HEK293 (cell line): Measurements from ENCODE around the gene LRRC46.
A peak's percentile ranks its signal among the peaks of the same experiment; 100 is the strongest.

Experiments used
- BCL11B ChIP-seq: fragments of 450-650 bp; formaldehyde crosslinking; IDR thresholded peaks from 2 replicates; pipeline ENCODE4 v1.5.1; 2016; ENCODE audit warnings: low read depth, missing biosample characterization, missing genetic modification characterization
- GLIS1 ChIP-seq: fragments of 450-650 bp; formaldehyde crosslinking; IDR thresholded peaks from 2 replicates; pipeline ENCODE4 v1.5.1; 2016; ENCODE audit warnings: missing biosample characterization, missing genetic modification characterization
- GLIS2 ChIP-seq: fragments of 450-650 bp; formaldehyde crosslinking; IDR thresholded peaks from 2 replicates; pipeline ENCODE4 v1.5.1; 2016; ENCODE audit warnings: missing biosample characterization, missing genetic modification characterization
- MEIS1 ChIP-seq: sonication (generic); formaldehyde crosslinking; IDR thresholded peaks from 2 replicates; pipeline ENCODE4 v1.8.1; 2022; ENCODE audit warnings: missing genetic modification reagents, mild to moderate bottlenecking, borderline replicate concordance
- MYNN ChIP-seq: fragments of 450-650 bp; formaldehyde crosslinking; IDR thresholded peaks from 2 replicates; pipeline ENCODE4 v1.5.1; 2016; ENCODE audit warnings: missing biosample characterization, missing genetic modification characterization, borderline replicate concordance
- OSR2 ChIP-seq: fragments of 450-650 bp; formaldehyde crosslinking; IDR thresholded peaks from 2 replicates; pipeline ENCODE4 v1.5.1; 2016; ENCODE audit warnings: missing biosample characterization, missing genetic modification characterization
- PBX3 ChIP-seq: sonication (generic); formaldehyde crosslinking; IDR thresholded peaks from 2 replicates; pipeline ENCODE4 v1.8.1; 2022; ENCODE audit warnings: mild to moderate bottlenecking, moderate library complexity, missing genetic modification reagents
- PRDM4 ChIP-seq: fragments of 450-650 bp; formaldehyde crosslinking; IDR thresholded peaks from 2 replicates; pipeline ENCODE4 v1.5.1; 2017; ENCODE audit warnings: missing biosample characterization, missing genetic modification characterization
- RBAK ChIP-seq: fragments of 450-650 bp; formaldehyde crosslinking; IDR thresholded peaks from 2 replicates; pipeline ENCODE4 v1.5.1; 2016; ENCODE audit warnings: missing biosample characterization, missing genetic modification characterization
- REPIN1 ChIP-seq: fragments of 450-650 bp; formaldehyde crosslinking; IDR thresholded peaks from 2 replicates; pipeline ENCODE4 v1.5.1; 2017; ENCODE audit warnings: missing biosample characterization, missing genetic modification characterization, low read depth
- SP2 ChIP-seq: fragments of 450-650 bp; formaldehyde crosslinking; IDR thresholded peaks from 2 replicates; pipeline ENCODE4 v1.5.1; 2016; ENCODE audit warnings: missing biosample characterization, missing genetic modification characterization
- TCF7L2 ChIP-seq: IDR thresholded peaks from 2 replicates; pipeline ENCODE4 v1.6.1; 2011; ENCODE audit warnings: low read depth, mild to moderate bottlenecking, inconsistent platforms, low read length, moderate library complexity, borderline replicate concordance
- ZBTB17 ChIP-seq: fragments of 450-650 bp; formaldehyde crosslinking; IDR thresholded peaks from 2 replicates; pipeline ENCODE4 v1.5.1; 2016; ENCODE audit warnings: missing biosample characterization, missing genetic modification characterization
- ZEB2 ChIP-seq: fragments of 450-650 bp; formaldehyde crosslinking; IDR thresholded peaks from 2 replicates; pipeline ENCODE4 v1.5.1; 2016; ENCODE audit warnings: missing biosample characterization, missing genetic modification characterization
- ZFP41 ChIP-seq: fragments of 450-650 bp; formaldehyde crosslinking; IDR thresholded peaks from 2 replicates; pipeline ENCODE4 v1.5.1; 2016; ENCODE audit warnings: missing biosample characterization, missing genetic modification characterization, borderline replicate concordance
- ZNF16 ChIP-seq: fragments of 450-650 bp; formaldehyde crosslinking; IDR thresholded peaks from 2 replicates; pipeline ENCODE4 v1.5.1; 2016; ENCODE audit warnings: low read depth, missing biosample characterization, missing genetic modification characterization
- ZNF175 ChIP-seq: fragments of 450-650 bp; formaldehyde crosslinking; IDR thresholded peaks from 2 replicates; pipeline ENCODE4 v1.5.1; 2016; ENCODE audit warnings: missing biosample characterization, missing genetic modification characterization
- ZNF202 ChIP-seq: fragments of 450-650 bp; formaldehyde crosslinking; IDR thresholded peaks from 2 replicates; pipeline ENCODE4 v1.5.1; 2016; ENCODE audit warnings: missing biosample characterization, missing genetic modification characterization, borderline replicate concordance
- ZNF211 ChIP-seq: fragments of 450-650 bp; formaldehyde crosslinking; IDR thresholded peaks from 2 replicates; pipeline ENCODE4 v1.5.1; 2016; ENCODE audit warnings: low read depth, missing biosample characterization, missing genetic modification characterization
- ZNF274 ChIP-seq, 2 experiments: fragments of 200-500 bp in 1 of 2; fragments of 450-650 bp in 1 of 2; sonication (Bioruptor generic) in 1 of 2; formaldehyde crosslinking in 1 of 2; IDR thresholded peaks; 2 replicates each; pipeline versions ENCODE4 v1.5.1 to v1.6.1; 2014 to 2016; ENCODE audit warnings: borderline replicate concordance in 1 of 2, inconsistent platforms in 1 of 2, low read length in 1 of 2, missing biosample characterization in 1 of 2, missing genetic modification characterization in 1 of 2
- ZNF302 ChIP-seq: fragments of 450-650 bp; formaldehyde crosslinking; IDR thresholded peaks from 2 replicates; pipeline ENCODE4 v1.5.1; 2016; ENCODE audit warnings: missing biosample characterization, missing genetic modification characterization, low read depth
- ZNF335 ChIP-seq: fragments of 450-650 bp; formaldehyde crosslinking; conservative IDR thresholded peaks from 2 replicates; pipeline ENCODE4 v1.5.1; 2016; ENCODE audit warnings: missing biosample characterization, missing genetic modification characterization
- ZNF354C ChIP-seq: fragments of 450-650 bp; formaldehyde crosslinking; IDR thresholded peaks from 2 replicates; pipeline ENCODE4 v1.5.1; 2016; ENCODE audit warnings: missing biosample characterization, missing genetic modification characterization, low read depth, borderline replicate concordance
- ZNF366 ChIP-seq: fragments of 450-650 bp; formaldehyde crosslinking; conservative IDR thresholded peaks from 2 replicates; pipeline ENCODE4 v1.5.1; 2016; ENCODE audit warnings: missing biosample characterization, missing genetic modification characterization
- ZNF416 ChIP-seq: fragments of 450-650 bp; formaldehyde crosslinking; IDR thresholded peaks from 2 replicates; pipeline ENCODE4 v1.5.1; 2016; ENCODE audit warnings: missing biosample characterization, missing genetic modification characterization
- ZNF426 ChIP-seq: fragments of 450-650 bp; formaldehyde crosslinking; IDR thresholded peaks from 2 replicates; pipeline ENCODE4 v1.5.1; 2017; ENCODE audit warnings: missing biosample characterization, missing genetic modification characterization, mild to moderate bottlenecking, inconsistent platforms, moderate library complexity
- ZNF433 ChIP-seq: fragments of 450-650 bp; formaldehyde crosslinking; IDR thresholded peaks from 2 replicates; pipeline ENCODE4 v1.5.1; 2016; ENCODE audit warnings: missing biosample characterization, missing genetic modification characterization, low read depth
- ZNF48 ChIP-seq: fragments of 450-650 bp; formaldehyde crosslinking; IDR thresholded peaks from 2 replicates; pipeline ENCODE4 v1.5.1; 2016; ENCODE audit warnings: missing biosample characterization, missing genetic modification characterization
- ZNF548 ChIP-seq: fragments of 450-650 bp; formaldehyde crosslinking; IDR thresholded peaks from 2 replicates; pipeline ENCODE4 v1.5.1; 2016; ENCODE audit warnings: missing biosample characterization, missing genetic modification characterization
- ZNF549 ChIP-seq: fragments of 450-650 bp; IDR thresholded peaks from 2 replicates; pipeline ENCODE4 v1.5.1; 2018; ENCODE audit warnings: missing biosample characterization, missing genetic modification characterization, mild to moderate bottlenecking, inconsistent platforms, moderate library complexity
- ZNF561 ChIP-seq: fragments of 450-650 bp; IDR thresholded peaks from 2 replicates; pipeline ENCODE4 v1.5.1; 2018; ENCODE audit warnings: missing biosample characterization, missing genetic modification characterization, borderline replicate concordance
- ZNF585B ChIP-seq: fragments of 450-650 bp; formaldehyde crosslinking; IDR thresholded peaks from 2 replicates; pipeline ENCODE4 v1.5.1; 2016; ENCODE audit warnings: missing biosample characterization, missing genetic modification characterization
- ZNF639 ChIP-seq: fragments of 450-650 bp; formaldehyde crosslinking; IDR thresholded peaks from 2 replicates; pipeline ENCODE4 v1.5.1; 2016; ENCODE audit warnings: missing biosample characterization, missing genetic modification characterization
- ZNF645 ChIP-seq: fragments of 450-650 bp; formaldehyde crosslinking; IDR thresholded peaks from 2 replicates; pipeline ENCODE4; 2016; ENCODE audit warnings: missing biosample characterization, missing genetic modification characterization
- ZNF830 ChIP-seq: fragments of 450-650 bp; IDR thresholded peaks from 2 replicates; pipeline ENCODE4 v1.5.0; 2018; ENCODE audit warnings: missing biosample characterization, missing genetic modification characterization, low read depth, mild to moderate bottlenecking, moderate library complexity

LRRC46 gene

GRCh38 chr17:47850692-47851573 lies 19.5 kb downstream of the LRRC46 start, which contains the start of gene SP6 (continued):
- TF ChIP-seq ZNF16 (tag by site-specific recombination) (no peak), ZNF548 (no peak), ZFP41 (tag by site-specific recombination) (no peak), ZNF366 (tag by site-specific recombination) (peak; percentile 54), MYNN (tag by site-specific recombination) (no peak), ZNF416 (tag by site-specific recombination) (no peak), ZNF433 (tag by site-specific recombination) (no peak), ZNF335 (tag by site-specific recombination) (no peak; the same call in 1 of the 2 replicates), MEIS1 (CRISPR knock-in tag) (no peak), RBAK (no peak), SP2 (tag by site-specific recombination) (peak; percentile 64), ZNF274 (IDR thresholded peaks at IDR 0.05; ENCODE audit: low read length) (no peak), ZNF274 (tag by site-specific recombination; IDR thresholded peaks at IDR 0.05; ENCODE audit: borderline replicate concordance) (no peak), TCF7L2 (no peak), ZNF354C (tag by site-specific recombination) (no peak), ZNF645 (tag by site-specific recombination) (no peak), ZNF426 (no peak), OSR2 (tag by site-specific recombination) (peak; percentile 31; the same call in 1 of the 2 replicates), ZNF585B (tag by site-specific recombination) (no peak), ZEB2 (tag by site-specific recombination) (peak; percentile 63; the same call in 1 of the 2 replicates), BCL11B (no peak), ZNF549 (tag by site-specific recombination) (no peak), REPIN1 (tag by site-specific recombination) (no peak), ZNF302 (tag by site-specific recombination) (no peak), PRDM4 (tag by site-specific recombination) (no peak), GLIS1 (tag by site-specific recombination) (peak; percentile 73), PBX3 (CRISPR knock-in tag) (no peak; the same call in 1 of the 2 replicates), ZNF211 (tag by site-specific recombination) (no peak), ZNF561 (tag by site-specific recombination) (peak; percentile 23; the same call in 1 of the 2 replicates), ZNF202 (tag by site-specific recombination) (no peak), ZNF830 (no peak), ZNF639 (tag by site-specific recombination) (no peak), ZBTB17 (tag by site-specific recombination) (peak; percentile 66), GLIS2 (tag by site-specific recombination) (peak; percentile 84), ZNF48 (tag by site-specific recombination) (no peak), ZNF175 (tag by site-specific recombination) (no peak)
